Ammon's horn (tissue), 1 donor: ENCODE results near the gene PLEKHO1.

Experiments
- DNase-seq: peaks from one replicate; pipeline ENCODE4 v3.0.0-alpha.2; 2016; ENCODE audit warnings: low spot score

PLEKHO1 gene

DNA sequence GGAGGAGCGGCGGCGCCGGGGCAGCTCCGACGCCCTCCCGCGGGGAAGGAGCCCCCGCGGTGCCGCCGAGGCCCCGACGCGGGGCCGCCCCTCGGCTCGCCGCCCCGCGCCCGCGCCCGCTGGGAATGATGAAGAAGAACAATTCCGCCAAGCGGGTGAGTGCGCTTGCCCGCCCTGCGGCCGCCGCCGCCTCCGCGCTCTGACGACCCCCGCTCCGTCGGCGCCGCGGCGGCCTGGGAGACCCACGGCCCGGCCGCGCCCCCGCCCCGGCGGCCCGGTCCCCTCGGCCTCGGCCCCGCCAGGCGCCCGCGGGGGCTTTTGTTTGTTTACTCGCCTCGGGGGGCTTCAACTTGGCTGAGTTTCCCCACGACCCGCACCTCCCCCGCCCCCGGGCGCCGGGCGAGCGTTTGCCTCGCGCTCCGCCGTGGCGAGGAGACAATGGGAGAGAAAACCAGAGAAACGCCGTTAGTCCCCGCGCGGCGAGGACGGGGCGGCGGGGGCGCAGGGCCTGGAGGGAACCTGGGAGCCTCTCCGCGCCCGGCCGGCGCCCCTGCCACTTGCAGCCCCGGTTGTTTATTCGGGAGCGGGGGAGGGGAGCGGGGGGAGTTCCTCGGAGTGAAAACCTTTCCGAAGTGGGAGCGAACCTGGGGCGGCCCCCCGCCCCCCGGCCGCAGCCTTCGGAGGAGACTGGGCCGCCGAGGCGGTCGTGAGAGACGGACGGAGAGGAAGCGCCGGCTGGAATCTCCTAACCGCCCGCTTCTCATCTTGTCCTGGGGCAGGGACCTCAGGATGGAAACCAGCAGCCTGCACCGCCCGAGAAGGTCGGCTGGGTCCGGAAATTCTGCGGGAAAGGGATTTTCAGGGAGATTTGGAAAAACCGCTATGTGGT, 661 bp downstream of the PLEKHO1 start:
- DNase-seq = no peak

DNA sequence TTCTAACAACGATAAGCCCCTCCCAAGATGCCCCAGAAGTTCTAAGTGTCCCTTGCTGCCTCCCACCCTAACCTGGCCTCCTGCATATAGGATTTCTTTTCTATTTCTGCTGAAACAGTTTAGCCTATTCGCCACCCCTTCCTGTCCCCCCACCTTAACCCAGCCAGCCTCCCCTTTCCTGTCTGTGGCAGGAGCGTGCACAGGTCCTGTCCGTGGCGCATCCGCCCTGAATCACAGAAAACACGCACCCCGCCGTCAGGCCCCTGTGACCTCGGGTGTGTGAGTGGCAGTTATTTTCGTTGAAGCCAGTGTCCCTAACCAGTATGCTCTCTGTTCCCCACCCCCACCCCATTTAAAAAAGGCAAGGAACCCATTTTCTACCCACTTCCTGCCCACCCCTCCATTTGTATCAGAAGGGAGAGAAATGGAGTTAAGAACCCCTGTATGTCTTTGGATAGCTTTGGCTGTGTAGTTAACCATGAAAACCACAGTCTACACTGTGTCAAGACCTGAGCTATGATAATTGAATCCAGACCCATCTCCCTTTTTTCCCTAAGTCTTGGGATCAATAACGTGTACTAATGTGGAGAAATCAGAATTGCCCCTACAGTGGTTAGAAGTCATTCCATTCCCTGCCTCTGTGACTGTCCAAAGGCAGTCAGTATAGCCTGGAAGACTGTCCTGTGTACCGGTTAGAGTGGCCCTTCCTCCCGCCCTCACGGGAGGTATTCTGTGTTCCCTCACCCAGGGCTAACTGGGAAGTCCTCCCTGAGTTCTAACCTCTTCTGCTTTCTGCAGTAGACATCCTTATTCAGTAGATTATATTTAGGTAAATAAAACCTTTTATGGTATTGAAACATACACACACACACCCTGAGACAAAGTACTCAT, 1.8 kb downstream of the PLEKHO1 start:
- no peak for DNase-seq

DNA sequence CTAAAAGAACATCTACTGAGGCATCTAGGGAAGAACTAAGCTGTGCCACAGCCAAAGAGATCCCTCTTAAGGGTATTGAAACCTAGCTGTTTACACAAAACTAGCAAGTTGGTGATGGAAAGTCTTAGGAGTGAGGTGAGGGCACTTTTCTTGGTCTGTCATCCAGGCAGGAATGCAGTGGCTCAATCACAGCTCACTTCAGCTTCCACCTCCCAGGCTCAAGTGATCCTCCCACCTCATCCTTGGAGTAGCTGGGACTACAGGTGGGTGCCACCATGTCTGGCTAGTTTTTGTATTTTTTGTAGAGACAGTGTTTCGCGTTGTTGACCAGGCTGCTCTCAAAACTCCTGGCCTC, 2.4 kb downstream of the PLEKHO1 start:
- no peak for DNase-seq

DNA sequence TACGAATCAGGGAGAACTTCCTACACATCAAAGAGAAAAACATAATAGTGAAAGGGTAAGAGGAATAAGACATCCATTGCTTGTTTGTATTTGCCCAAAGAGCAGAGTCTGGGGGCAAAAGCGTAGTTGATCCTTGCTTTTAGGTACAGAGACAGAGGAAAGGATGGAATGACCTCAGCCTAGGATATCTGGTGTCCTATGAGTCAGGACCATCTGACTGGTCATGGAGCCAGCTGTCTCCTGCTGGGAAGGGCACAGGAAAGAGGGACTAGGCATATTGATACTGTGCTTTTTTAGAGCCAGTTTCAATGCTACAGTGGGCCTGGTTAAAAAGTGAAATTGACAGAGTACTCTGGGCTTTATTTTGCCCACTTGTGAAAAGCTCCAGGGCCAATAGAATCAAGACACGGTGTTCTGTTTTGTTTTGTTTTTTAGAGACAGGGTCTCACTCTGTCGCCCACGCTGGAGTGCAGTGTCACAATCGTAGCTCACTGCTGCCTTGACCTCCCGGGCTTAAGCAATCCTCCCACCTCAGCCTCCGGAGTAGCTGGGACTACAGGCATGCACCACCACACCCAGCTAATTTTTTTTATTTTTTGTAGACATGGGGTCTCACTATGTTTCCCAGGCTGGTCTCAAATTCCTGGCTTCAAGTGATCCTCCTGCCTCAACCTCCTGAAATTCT, 3.2 kb downstream of the PLEKHO1 start:
- no peak for DNase-seq

DNA sequence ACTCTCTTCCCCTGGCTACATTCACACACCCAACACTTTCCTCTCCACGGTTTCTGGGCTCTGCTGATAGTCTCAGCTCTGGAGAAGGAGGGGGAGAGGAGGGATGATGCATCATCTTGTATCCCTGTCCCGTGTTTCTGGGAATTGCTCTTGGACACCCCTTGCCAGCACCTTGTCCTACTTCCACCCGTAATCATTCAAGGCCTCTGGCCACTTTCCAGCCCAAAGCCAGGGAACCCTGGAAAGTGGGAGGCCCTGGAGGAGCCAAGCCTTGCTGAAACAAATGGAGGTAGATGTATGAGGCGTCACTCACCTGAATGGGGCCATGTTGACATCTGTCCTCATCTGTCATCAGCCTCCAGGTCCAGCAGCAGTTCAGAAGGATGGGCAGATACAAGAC, 4.4 kb downstream of the PLEKHO1 start:
- DNase-seq = no peak

DNA sequence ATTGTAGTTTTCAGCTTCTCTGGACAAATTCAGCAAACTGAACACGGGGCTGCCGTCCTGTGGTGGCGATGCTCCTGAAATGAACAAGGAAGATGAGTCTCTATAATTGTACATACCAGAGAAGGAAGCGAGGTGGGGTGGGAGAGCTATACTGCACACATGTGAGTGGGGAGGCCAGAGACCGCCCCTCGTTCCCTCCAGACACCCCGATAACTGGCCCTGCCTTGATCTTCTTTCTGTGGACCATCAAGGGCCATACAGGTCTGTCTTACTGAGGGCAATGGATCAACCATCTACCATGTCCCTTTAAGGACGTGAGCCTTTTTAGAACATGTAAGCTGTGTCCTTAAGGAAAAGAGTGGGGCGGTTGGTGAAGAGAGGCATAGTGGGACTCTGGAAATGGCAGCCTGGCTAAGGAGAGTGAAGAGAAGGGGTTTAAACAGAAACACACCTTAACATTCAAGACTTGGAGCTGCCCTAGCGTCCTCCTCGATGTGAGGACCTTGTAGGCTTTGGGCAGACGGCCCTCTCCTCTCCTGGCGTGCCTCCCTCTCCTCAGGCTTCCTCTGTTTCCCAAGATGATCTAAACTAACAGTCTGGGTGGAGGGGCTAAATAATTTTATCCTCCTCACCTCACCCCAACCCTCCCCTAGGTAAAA, 5.8 kb downstream of the PLEKHO1 start:
- DNase-seq = no peak

DNA sequence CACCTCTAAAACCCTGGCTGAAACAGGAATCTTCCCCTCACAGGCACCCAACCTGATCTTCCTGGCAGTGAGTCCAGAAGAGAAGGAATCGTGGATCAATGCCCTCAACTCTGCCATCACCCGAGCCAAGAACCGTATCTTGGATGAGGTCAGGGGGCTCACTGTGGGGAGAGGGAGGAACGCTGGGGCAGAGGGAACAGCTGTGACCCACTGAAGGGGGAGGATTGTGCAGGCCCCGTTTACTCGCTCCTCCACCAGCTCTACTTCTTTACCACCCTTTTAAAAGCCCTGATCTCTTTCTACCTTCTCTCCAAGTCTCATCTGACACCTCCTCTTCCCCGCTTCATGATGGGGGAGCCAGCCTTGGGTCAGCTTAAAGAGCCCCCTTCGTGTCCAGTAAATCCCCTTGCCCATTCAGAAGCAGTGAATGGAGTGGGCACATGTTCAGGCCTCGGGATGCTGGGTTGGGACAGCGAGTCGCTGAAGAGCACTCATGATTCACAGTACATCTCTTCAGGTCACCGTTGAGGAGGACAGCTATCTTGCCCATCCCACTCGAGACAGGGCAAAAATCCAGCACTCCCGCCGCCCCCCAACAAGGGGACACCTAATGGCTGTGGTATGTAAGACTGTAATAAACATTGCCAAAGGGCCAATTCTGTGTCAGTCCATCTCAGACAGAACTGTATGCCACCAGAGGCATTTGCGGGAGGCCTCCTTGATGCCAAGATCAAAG, 7.3 kb downstream of the PLEKHO1 start:
- no peak for DNase-seq

DNA sequence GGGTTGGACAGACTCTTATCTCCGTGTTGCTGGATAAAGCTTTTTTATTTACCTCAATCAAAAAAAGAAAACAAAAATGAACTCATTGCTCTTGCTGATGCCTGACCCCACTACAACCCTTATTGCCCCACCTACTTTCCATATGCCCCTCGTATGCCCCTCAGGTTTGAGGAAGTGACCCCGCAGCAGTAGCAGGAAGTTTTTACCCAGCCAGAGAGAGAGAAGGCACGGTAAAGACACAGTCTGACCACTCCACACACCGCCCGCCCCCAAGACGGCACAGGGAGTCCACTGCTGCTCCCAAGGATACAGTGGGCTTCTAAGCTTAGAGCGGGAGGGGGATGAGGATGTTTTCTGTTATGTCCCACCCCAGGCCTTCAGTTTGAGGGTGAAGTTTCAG, 9.8 kb downstream of the PLEKHO1 start:
- peak; percentile 47 for DNase-seq

DNA sequence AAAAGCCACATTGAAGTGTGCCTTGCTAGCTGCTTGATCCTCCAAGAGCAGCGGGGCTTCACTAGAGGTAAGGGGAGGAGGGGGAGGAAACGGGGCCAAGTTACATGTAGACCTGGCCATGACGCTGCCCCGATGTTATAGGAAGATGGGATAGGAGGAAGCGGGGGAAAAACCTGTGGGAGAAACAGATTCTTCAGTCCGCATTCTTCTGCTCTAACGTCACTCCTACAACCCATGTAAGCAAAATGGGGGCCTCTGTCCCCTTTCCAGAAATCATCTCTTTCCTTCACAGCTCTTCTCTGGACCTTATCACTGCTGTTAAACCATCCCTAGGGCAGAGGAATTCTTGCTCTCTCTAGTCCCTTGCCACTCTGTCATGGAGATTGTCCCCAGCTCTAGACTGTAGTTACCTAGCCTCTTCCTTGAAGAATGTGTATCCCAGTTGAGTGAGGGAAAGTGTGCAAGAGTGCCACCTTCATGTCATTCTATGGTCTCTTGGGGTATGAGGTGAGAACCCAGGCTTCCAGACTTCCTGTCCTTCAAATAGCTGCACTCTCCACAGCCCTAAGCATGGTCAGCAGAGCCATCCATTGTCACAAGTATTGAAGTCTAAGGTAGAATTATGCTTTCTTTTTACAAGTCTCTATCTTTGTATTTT, 11.4 kb downstream of the PLEKHO1 start:
- DNase-seq = no peak

DNA sequence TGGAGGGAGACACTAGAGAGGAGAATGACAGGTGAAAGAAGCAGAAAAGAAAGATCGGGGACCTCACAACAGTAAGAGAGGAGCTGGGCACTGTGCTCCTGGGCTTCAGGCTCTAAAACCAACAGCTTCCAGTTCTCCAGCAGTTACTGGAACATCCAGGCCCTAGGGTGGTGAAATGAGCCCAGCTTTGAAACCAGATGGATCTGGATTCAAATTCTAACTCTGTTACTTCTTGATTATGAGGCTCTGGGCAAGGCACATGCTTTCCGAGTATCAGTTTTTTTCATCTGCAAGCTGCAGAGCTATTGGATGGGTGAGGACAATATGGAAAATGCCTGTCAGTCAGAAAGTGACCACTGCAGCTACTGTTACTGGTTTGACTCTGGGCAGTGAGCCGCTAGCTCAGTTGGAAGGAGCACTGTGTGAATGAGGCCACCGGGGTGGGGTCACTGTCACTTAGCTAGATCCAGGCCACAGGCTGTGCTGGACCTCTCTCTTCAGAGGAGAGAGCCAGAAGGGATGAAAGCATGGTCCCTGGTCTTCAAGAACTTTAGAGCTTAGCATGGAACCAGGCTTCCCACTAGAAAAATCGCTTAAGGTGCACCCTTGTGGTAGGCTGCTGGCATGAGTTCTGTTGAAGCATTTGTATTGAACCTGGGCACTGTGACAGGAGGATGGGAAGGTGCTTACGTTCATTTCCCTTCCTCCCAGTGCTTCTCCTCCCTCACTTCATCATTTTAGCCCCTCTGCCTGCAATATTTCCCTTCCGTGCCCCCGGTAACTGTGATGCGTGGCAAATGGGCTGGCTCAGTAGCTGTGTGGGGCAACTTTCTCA, 12.2 kb downstream of the PLEKHO1 start:
- peak; percentile 24 for DNase-seq

DNA sequence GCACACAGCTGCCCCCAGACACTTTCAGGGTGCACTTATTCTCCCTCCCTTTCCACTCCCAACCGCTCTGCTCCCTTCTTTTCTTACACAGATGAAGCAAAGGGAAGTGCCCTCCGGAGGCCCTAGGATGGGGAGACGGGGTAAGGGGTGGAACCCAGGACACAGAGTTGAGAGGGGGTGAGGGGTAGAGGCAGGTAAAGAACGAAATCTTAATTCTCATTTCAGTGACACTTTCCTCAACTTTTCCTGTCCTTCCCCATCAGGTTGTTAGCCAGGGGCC, 12.8 kb downstream of the PLEKHO1 start:
- no peak for DNase-seq

DNA sequence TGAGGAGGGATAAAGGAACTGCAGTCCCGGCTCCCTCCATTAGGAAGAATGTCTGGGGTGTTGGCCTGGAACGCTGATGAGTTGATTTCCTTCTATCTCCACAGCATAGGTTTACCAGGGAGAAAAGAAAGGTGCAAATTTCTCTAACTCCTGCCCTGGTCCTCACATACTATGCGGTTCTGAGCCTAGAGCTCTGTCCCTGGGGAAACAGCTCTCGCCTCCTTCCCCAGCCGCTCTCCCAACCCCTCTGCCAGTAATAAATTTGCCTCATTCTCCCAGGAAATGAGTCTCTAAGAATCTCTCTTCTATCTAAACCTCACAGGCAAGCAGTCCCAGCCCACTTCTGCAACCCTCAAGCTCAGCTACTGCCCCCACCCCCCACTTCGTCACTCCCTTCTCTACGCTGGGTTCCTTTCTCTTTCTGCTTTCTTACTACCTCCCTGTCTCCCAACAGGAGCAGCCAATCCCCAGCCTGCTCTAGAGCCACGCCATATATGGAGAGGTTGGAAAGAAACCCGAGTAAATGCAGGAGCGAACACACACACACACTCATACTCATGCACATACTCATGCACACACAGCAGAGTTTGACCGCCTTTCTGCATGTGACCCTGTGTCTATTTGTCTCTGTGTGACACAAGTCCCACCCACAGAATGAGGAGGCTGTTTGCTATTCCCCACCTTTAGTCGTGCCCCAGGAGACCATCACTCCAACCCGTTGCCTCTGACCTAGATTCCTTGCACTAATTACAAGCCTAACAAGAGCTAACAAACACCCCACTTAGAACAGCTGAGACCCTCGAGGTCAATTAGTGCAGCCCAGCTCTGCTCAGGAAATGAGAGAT, 13.4 kb downstream of the PLEKHO1 start:
- DNase-seq = peak; percentile 93

DNA sequence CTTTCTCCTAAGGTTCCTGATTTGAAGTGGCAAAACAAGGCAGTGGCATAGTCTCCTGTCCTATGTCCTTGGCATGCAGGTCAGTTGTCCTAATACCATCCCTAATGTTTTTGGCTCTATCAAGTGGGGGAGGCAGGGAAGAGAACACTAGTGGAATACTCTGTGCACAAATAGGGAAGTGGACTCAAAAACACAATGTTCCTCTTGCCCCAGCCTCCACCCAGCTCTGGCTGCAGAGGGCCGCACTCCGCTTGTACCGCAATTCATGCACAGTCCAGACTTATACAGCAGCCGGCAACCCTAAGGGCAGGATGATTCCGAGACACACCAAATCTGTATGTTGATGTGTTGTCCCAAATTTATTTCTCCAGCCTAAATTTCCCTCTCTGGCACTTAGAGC, 14.5 kb downstream of the PLEKHO1 start:
- DNase-seq = peak; percentile 53

DNA sequence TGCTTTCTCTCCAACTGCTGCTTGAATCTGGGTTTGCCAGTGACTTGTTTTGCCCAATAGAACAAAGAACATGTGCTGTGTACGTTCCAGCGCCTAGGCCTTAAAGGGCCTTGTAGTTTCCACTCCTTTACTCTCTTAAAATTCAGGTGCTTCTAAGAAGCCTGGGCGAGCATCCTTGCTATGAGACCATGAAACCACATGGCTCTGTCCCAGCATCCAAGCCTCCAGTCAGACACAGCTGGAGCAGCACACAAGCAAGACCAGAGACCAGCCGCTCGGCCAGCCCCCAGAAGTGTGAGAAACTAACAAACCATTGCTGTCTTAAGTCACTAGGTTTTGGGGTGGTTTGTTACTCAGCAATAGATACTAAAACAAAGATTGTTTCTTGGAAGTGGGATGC, 15.1 kb downstream of the PLEKHO1 start:
- no peak for DNase-seq

DNA sequence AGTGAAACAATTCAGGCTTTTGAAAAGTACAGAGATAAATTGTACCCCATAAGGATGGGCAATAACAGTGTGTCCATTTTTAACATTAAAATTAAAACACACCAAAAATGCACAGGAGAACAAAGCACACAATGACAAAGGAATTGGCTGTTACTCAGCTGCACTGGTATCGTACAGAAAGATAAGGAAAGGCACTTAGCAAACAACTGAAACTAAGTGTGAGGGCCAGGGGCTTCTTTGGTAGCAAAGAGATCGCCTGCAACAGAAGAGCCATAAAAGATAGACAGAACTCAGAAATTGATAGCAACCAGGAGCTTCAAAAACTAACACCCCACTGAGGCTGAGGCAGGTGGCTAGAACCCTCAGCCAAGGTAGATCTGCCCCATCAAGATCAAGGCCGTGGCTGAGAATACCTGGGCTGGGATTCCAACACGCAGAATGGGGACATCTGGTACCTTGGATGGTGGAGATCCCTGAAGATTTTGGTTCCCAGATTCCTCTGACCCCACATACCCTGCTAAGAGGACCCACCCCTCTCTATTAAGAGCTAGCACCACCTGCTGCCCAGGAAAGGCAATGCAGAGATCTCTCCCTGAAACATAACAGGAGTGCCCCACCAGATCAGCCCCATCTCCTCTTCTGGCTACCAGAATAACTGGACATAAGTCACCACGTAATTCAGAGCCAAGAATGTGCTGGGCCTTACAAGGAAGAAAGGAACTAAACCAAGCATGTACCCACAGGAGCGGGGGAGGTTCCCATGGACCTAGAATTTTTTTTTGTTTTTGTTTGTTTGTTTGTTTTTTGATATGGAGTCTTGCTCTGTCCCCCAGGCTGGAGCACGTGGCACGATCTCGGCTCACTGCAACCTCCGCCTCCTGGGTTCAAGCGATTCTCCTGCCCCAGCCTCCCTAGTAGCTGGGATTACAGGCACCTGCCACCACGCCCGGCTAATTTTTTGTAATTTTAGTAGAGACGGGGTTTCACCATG, 16.2 kb downstream of the PLEKHO1 start:
- peak; percentile 48 for DNase-seq

DNA sequence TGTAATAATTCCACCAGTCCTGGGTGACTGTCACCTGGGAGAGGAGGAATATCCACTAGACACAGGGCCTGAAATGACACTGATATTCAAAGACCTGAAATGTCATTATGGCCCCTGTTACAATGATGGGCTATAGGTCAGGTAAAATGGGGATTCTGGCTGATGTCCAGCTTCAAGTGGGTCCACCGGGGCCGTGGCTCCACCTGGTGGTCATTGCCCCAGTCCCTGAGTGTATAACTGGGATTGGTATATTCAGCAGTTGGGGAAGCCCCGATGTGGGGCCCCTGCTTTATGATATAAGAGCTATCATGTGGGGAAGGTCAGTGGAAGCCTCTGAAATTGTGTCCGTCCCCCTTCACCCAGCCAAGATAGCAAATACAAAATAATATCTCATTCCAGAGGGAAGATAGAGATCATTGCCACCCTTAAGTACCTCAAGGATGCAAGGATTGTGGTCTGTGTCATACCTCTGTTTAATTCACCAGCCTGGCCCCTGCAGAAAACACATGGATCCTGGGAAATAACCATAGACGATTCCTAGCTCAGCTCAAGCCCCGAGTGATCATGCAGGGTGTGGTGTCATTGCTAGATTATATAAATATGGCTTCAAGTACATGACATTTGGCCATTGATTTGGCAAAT, 19.4 kb downstream of the PLEKHO1 start:
- DNase-seq = peak; percentile 52

DNA sequence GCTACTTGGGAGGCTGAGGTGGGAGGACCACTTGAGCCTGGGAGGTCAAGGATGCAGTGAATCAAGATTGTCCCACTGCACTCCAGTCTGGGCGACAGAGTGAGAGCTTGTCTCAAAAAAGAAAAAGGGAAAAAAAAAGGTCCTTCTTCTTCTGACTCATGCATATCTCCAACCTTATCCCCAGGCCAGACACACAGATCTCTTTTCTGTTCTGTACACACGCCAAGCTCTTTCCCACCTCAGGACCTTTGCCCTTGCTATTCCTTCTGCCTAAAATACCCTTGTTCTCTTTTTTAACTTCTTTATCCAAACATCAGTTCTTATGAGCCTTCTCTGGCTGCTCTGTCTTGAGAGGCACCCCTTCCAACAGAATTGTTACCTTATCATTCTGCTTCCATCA, 22.1 kb downstream of the PLEKHO1 start:
- DNase-seq = no peak
